Fibroblast of the aortic adventitia (primary cell): ENCODE measurements around the gene UBALD2. TPM values are rescaled to one million over a fixed set of nuclear protein-coding genes. Genes with fewer than 3 reads are reported as not detected.

Experiments used
- DNase-seq: peaks from one replicate; pipeline ENCODE4 v3.0.0-alpha.2; 2010; ENCODE audit warnings: low read depth
- H3K4me3 ChIP-seq: 2 replicates; pipeline ENCODE4 v1.5.1; 2011; ENCODE audit warnings: low read depth, mild to moderate bottlenecking, control low read depth, low read length, moderate library complexity
- CTCF ChIP-seq: IDR thresholded peaks from 2 replicates; pipeline ENCODE4 v1.5.1; 2011; ENCODE audit warnings: mild to moderate bottlenecking, low read length, control low read depth, inconsistent platforms; ENCODE audit not compliant: insufficient read depth
- small RNA-seq: library from RNA; depleted of rRNA; stranded (forward); fragments of <200 nt; gene quantifications from one replicate; pipeline ENCODE3, GENCODE V24; 2012
- total RNA-seq: library from RNA; depleted of rRNA; stranded (reverse); fragments of >200 nt; gene quantifications from 2 replicates; pipeline ENCODE4 v1.2.3, GENCODE V29; 2012; ENCODE audit warnings: low replicate concordance

The UBALD2 gene
- total RNA-seq, 1 donor: 3.7 TPM

- no peak for TF ChIP-seq CTCF
- DNase-seq: no peak
Measured at GRCh38 chr17:76314392-76315227, 49.5 kb downstream of the UBALD2 start.

GRCh38 chr17:76317535-76317934, 52.4 kb downstream of the UBALD2 start:
- no peak for DNase-seq
- H3K4me3 ChIP-seq: no peak overlapping the region
- no peak for TF ChIP-seq CTCF

More at GRCh38 chr17:76314392-76315227, 49.5 kb downstream of the UBALD2 start:
- H3K4me3 ChIP-seq: no peak overlapping the region

GRCh38 chr17:76318586-76318985, 53.4 kb downstream of the UBALD2 start:
- no peak for DNase-seq
- TF ChIP-seq CTCF: no peak
- no peak overlapping the region for H3K4me3 ChIP-seq

Small RNA genes lying within 50 kb of the gene (small RNA-seq; reads per million reads assigned to genes)
- gene RF00019: not detected

Other genes with a start within 250 kb of the UBALD2 start
- not detected in 2 replicates for gene EVPL, start 238.0 kb upstream of the UBALD2 start, total RNA-seq
- gene SRP68, start 192.8 kb upstream of the UBALD2 start, total RNA-seq: 17.3 and 32.3 TPM in 2 replicates
- not detected in 2 replicates for gene GALR2, start 190.6 kb upstream of the UBALD2 start, total RNA-seq
- not detected in 2 replicates for gene ZACN, start 186.2 kb upstream of the UBALD2 start, total RNA-seq
- 40.8 and 88.5 TPM in 2 replicates for gene EXOC7, start 161.6 kb upstream of the UBALD2 start, total RNA-seq
- gene FOXJ1, start 124.1 kb upstream of the UBALD2 start, total RNA-seq: not detected in 2 replicates
- 0.08 and 0.18 TPM in 2 replicates for gene RNF157, start 24.9 kb upstream of the UBALD2 start, total RNA-seq
- 1.8 and 2.2 TPM in 2 replicates for gene QRICH2, start 42.9 kb downstream of the UBALD2 start, total RNA-seq
- gene PRPSAP1, start 88.6 kb downstream of the UBALD2 start, total RNA-seq: 48.1 and 57.9 TPM in 2 replicates
- 31.7 and 84.0 TPM in 2 replicates for gene SPHK1, start 119.3 kb downstream of the UBALD2 start, total RNA-seq
- 13.2 and 16.3 TPM in 2 replicates for gene UBE2O, start 187.8 kb downstream of the UBALD2 start, total RNA-seq
- not detected in 2 replicates for gene AANAT, start 202.3 kb downstream of the UBALD2 start, total RNA-seq
- 1.4 and 2.6 TPM in 2 replicates for gene RHBDF2, start 236.1 kb downstream of the UBALD2 start, total RNA-seq